Panc1 (cell line): Measurements from ENCODE around the gene ANO4. TPM values are rescaled to one million over a fixed set of nuclear protein-coding genes. Genes with fewer than 3 reads are reported as not detected.
"Not testable (repeated sequence)": the region's sequence is repeated elsewhere in the genome, so short reads cannot be mapped to it uniquely, and the experiment has no call there.

Source experiments
- ATAC-seq: fragments of 200-7000 bp; cut with Tn5 transposase; 2 replicates; pipeline ENCODE4 v1.9.1; 2020; ENCODE audit warnings: mild to moderate bottlenecking, moderate library complexity
- BruUV-seq: library from RNA; stranded (reverse); fragments of 400-500 nt; replicated peaks from 2 replicates; lab custom pipeline; 2021; lab: Mats Ljungman, UMichigan
- CTCF ChIA-PET: fragments of 300-600 bp; sonication (Branson Sonifier 250); formaldehyde crosslinking; loops from one replicate; lab custom pipeline; 2022; ENCODE audit warnings: antibody characterized with exemption; lab: Charles Lee
- POLR2A ChIA-PET: fragments of 300-600 bp; sonication (Branson Sonifier 250); formaldehyde crosslinking; loops from one replicate; lab custom pipeline; 2022; ENCODE audit warnings: antibody characterized with exemption; lab: Charles Lee
- DNase-seq: peaks from one replicate; pipeline ENCODE4 v3.0.0-alpha.2; 2010; ENCODE audit warnings: low read depth, low spot score
- H3K27ac ChIP-seq: 2 replicates; pipeline ENCODE4 v1.5.1; 2011; ENCODE audit warnings: mild to moderate bottlenecking, low read length, inconsistent platforms
- H3K27me3 ChIP-seq: fragments of 200-500 bp; sonication (Bioruptor generic); 2 replicates; pipeline ENCODE4 v1.6.0; 2014; ENCODE audit warnings: low read length, inconsistent platforms; ENCODE audit not compliant: control insufficient read depth, insufficient read depth
- H3K36me3 ChIP-seq: fragments of 200-500 bp; sonication (Bioruptor generic); 2 replicates; pipeline ENCODE4 v1.5.1; 2014; ENCODE audit warnings: inconsistent platforms, mild to moderate bottlenecking, low read length, moderate library complexity; ENCODE audit not compliant: control insufficient read depth, insufficient read depth
- H3K4me1 ChIP-seq: 2 replicates; pipeline ENCODE4 v1.5.1; 2011; ENCODE audit warnings: inconsistent platforms, mild to moderate bottlenecking, low read length, moderate library complexity; ENCODE audit not compliant: control insufficient read depth, insufficient read depth
- H3K4me3 ChIP-seq, 2 experiments: 2 replicates each; pipeline ENCODE4 v1.5.1; 2011 to 2012; ENCODE audit warnings: low read depth in 2 of 2, low read length in 2 of 2, mild to moderate bottlenecking in 2 of 2, inconsistent platforms in 1 of 2, moderate library complexity in 1 of 2
- H3K9me3 ChIP-seq: fragments of 200-500 bp; sonication (Bioruptor generic); 2 replicates; pipeline ENCODE4 v1.5.1; 2014; ENCODE audit warnings: low read depth, mild to moderate bottlenecking, inconsistent platforms, low read length, moderate library complexity; ENCODE audit not compliant: control insufficient read depth, insufficient read depth
- CTCF ChIP-seq: fragments of 450-650 bp; IDR thresholded peaks from 2 replicates; pipeline ENCODE4 v1.5.1; 2017; ENCODE audit warnings: mild to moderate bottlenecking
- POLR2AphosphoS5 ChIP-seq: IDR thresholded peaks from 2 replicates; pipeline ENCODE4 v1.6.1; 2012; ENCODE audit warnings: mild to moderate bottlenecking, low read depth, low read length, moderate library complexity
- SIN3A ChIP-seq: IDR thresholded peaks from 2 replicates; pipeline ENCODE4 v1.6.1; 2012; ENCODE audit warnings: low read depth, mild to moderate bottlenecking, low read length, moderate library complexity, borderline replicate concordance; ENCODE audit not compliant: insufficient read depth
- TCF7L2 ChIP-seq: IDR thresholded peaks from 2 replicates; pipeline ENCODE4 v1.6.1; 2011; ENCODE audit warnings: mild to moderate bottlenecking, low read depth, low read length, inconsistent platforms
- in situ Hi-C: cut with HindIII; loops from 2 replicates; pipeline ENCODE4 v1.10.0; 2016; ENCODE audit warnings: low sequenced_read_pairs, low pct_unique_long_range_greater_than_20kb
- intact Hi-C: fragments of 100-400 bp; cut with micrococcal nuclease; formaldehyde crosslinking; loops from one replicate; pipeline ENCODE4 v1.10.0; 2022; ENCODE audit not compliant: unreplicated experiment
- total RNA-seq: library from RNA; stranded (reverse); gene quantifications from one replicate; pipeline ENCODE4 v1.2.1, GENCODE V29; 2021; ENCODE audit not compliant: unreplicated experiment
- TF ChIP-seq, protein P1 (sequence below), 2 experiments: IDR thresholded peaks; 2 replicates each; pipeline ENCODE4 v1.6.1; 2011 to 2012; ENCODE audit warnings: low read depth in 2 of 2, control low read depth in 1 of 2, low read length in 1 of 2, mild to moderate bottlenecking in 1 of 2, moderate library complexity in 1 of 2; ENCODE audit not compliant: insufficient read depth in 1 of 2

ANO4 gene
- total RNA-seq, 1 experiment from 2014 or later, result not detected

DNA sequence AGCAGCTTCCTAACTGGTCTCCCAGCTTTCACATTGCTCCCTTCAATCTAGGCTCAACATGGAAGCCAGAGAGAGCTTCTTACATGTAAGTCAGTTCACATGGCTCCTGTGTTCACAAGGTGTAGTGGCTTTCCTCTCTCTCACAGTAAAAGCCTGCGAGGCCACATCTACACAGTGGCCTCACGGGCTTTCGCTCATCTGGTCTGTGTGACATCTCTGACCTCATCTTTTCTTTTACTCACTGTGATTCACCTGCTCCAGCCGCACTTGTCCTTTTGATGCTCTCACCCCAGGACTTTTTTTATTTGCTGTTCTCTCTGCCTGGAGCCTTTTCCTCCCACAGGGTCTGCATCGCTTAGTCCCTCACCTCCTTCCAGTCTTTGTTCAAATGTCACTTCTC, 293.3 kb downstream of the ANO4 start:
- in situ Hi-C loops (no loop called here), intact Hi-C loops (no loop called here)
- no peak overlapping the region for H3K27ac ChIP-seq
- BruUV-seq, result no TSS peak
- POLR2A ChIA-PET, result interaction anchor here (0.7 kb wide), 1 partner anchor 170 kb away, joined by 5 read pairs; no protein-coding TSS in a partner anchor
- no peaks in the 10 kb centered on the region for H3K9me3 ChIP-seq
- no peaks in the 10 kb centered on the region for H3K27me3 ChIP-seq
- H3K4me1 ChIP-seq, result no peaks in the 10 kb centered on the region
- CTCF ChIA-PET, result no interaction called here
- no peak overlapping the region for H3K4me3 ChIP-seq
- DNase-seq (no peak), ATAC-seq (no peak)
- no peaks in the 10 kb centered on the region for H3K36me3 ChIP-seq
- TF ChIP-seq CTCF, result no peak
- TF ChIP-seq POLR2AphosphoS5, result no peak
- no peak for TF ChIP-seq TCF7L2
- TF ChIP-seq, protein P1, sequence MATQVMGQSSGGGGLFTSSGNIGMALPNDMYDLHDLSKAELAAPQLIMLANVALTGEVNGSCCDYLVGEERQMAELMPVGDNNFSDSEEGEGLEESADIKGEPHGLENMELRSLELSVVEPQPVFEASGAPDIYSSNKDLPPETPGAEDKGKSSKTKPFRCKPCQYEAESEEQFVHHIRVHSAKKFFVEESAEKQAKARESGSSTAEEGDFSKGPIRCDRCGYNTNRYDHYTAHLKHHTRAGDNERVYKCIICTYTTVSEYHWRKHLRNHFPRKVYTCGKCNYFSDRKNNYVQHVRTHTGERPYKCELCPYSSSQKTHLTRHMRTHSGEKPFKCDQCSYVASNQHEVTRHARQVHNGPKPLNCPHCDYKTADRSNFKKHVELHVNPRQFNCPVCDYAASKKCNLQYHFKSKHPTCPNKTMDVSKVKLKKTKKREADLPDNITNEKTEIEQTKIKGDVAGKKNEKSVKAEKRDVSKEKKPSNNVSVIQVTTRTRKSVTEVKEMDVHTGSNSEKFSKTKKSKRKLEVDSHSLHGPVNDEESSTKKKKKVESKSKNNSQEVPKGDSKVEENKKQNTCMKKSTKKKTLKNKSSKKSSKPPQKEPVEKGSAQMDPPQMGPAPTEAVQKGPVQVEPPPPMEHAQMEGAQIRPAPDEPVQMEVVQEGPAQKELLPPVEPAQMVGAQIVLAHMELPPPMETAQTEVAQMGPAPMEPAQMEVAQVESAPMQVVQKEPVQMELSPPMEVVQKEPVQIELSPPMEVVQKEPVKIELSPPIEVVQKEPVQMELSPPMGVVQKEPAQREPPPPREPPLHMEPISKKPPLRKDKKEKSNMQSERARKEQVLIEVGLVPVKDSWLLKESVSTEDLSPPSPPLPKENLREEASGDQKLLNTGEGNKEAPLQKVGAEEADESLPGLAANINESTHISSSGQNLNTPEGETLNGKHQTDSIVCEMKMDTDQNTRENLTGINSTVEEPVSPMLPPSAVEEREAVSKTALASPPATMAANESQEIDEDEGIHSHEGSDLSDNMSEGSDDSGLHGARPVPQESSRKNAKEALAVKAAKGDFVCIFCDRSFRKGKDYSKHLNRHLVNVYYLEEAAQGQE (IDR thresholded peaks at IDR 0.05; ENCODE audit: insufficient read depth in 1 of 2, low read depth in 2 of 2, low read length in 1 of 2), result no peak
- no peak for TF ChIP-seq SIN3A

DNA sequence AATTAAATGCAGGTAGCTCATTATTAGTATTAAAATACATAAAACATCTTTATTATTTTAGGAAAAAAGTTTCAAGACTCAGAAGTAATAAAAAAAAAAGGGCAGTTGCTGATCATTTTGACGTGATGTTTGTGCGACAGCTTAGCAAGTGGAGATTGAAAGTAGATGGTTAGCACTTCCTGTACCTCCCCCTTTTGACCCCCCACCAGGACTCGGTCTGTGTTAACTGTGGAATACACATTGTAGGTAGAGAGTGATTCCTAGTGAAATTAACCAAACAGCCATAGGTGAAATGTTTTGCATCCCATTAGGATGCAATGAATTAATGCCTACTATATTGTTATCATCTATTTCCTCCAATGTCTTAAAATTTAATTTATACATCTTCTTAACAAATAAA, 294.7 kb downstream of the ANO4 start:
- in situ Hi-C loops, result no loop called here
- no peaks in the 10 kb centered on the region for H3K9me3 ChIP-seq
- CTCF ChIA-PET, result no interaction called here
- H3K27me3 ChIP-seq, result no peaks in the 10 kb centered on the region
- H3K27ac ChIP-seq, result no peak overlapping the region
- H3K4me1 ChIP-seq, result no peaks in the 10 kb centered on the region
- intact Hi-C loops, result no loop called here
- TF ChIP-seq POLR2AphosphoS5, result no peak
- TF ChIP-seq CTCF, result no peak
- TF ChIP-seq TCF7L2, result no peak
- TF ChIP-seq, protein P1 (IDR thresholded peaks at IDR 0.05; ENCODE audit: insufficient read depth in 1 of 2, low read depth in 2 of 2, low read length in 1 of 2), result no peak
- TF ChIP-seq SIN3A, result no peak
- BruUV-seq, result no TSS peak
- POLR2A ChIA-PET, result no interaction called here
- H3K4me3 ChIP-seq, result no peak overlapping the region
- ATAC-seq (no peak), DNase-seq (no peak)
- no peaks in the 10 kb centered on the region for H3K36me3 ChIP-seq

DNA sequence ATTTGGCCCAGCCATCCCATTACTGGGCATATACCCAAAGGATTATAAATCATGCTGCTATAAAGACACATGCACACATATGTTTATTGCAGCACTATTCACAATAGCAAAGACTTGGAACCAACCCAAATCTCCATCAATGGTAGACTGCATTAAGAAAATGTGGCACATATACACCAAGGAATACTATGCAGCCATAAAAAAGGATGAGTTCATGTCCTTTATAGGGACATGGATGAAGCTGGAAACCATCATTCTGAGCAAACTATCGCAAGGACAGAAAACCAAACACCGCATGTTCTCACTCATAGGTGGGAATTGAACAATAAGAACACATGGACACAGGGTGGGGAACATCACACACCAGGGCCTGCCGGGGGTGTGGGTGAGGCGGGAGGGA, 295.6 kb downstream of the ANO4 start:
- POLR2A ChIA-PET, ATAC-seq: not testable (repeated sequence)

More for the DNA sequence above, 295.6 kb downstream of the ANO4 start:
- H3K27ac ChIP-seq, H3K4me3 ChIP-seq, CTCF ChIA-PET, BruUV-seq, H3K9me3 ChIP-seq, intact Hi-C loops, H3K4me1 ChIP-seq, in situ Hi-C loops, H3K27me3 ChIP-seq, H3K36me3 ChIP-seq, DNase-seq: not testable (repeated sequence)
